Measurements from ENCODE around the gene BOD1L1. TPM values are rescaled to one million over a fixed set of nuclear protein-coding genes. Genes with fewer than 3 reads are reported as not detected.

Gene BOD1L1
- total and polyA plus RNA-seq, 2 of the 8 experiments (the other 6 are each of a cell fraction or from before 2014, with no cell fraction given): 6.8 to 39.3 TPM

DNA sequence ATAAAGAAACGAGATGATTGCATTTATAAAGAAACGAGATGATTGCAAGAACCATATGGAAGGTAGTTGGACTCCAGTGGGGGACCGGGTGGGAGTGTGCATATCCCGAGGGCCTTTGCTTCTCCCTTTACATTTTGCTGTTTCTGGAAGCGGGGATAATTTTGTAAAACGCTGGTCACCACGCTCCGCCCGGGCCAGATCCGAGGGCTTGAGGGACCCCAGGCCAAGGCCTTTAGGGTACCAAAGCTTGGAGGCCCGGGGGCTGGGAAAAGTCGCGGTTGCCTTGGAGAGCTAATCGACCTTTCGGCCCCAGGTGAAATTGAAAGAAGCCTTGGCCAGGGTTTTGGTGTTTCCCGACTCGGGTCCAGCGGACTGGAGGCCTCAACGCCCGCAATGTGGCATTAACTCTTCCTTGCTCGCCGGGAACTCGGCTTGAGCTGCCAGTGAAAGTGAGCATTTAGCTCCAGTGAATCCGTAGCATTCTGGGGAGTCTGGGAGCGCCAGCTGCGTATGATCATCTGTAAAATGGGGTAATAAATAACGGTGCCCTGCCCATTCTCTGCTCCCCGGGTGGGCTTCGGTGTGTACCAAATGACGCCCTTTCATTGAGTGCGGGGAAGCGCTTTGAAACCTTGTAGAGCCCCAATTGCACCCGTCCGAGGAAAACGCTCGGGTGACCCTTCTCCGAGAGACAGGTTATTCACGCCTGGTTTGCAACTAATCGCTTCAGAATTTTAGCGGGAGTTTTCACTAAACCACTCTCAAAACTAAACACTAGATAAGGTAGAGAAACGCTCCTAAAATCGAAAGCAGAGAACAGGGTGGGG lies 87.7 kb downstream of the BOD1L1 start (continued):
- peak; percentile 71; the same call in 1 of the 2 replicates for TF ChIP-seq SP1 (IDR thresholded peaks at IDR 0.05; ENCODE audit: low read depth, low read length)

Data from H1 (cell line).